AG09319 (cell line): ENCODE data around the gene UCN2.

Experiments
- DNase-seq: peaks from one replicate; pipeline ENCODE4 v3.0.0-alpha.2; 2010; ENCODE audit warnings: low read depth; ENCODE audit errors: extremely low read depth
- TF ChIP-seq, protein P1 (sequence below): IDR thresholded peaks from 2 replicates; pipeline ENCODE4 v1.5.1; 2011; ENCODE audit warnings: low read depth, mild to moderate bottlenecking, inconsistent platforms, low read length, moderate library complexity

Gene UCN2

GRCh38 chr3:48588230-48588629, 24.6 kb upstream of the UCN2 start:
- no peak for DNase-seq

GRCh38 chr3:48587686-48588085, 24.1 kb upstream of the UCN2 start:
- TF ChIP-seq, protein P1, sequence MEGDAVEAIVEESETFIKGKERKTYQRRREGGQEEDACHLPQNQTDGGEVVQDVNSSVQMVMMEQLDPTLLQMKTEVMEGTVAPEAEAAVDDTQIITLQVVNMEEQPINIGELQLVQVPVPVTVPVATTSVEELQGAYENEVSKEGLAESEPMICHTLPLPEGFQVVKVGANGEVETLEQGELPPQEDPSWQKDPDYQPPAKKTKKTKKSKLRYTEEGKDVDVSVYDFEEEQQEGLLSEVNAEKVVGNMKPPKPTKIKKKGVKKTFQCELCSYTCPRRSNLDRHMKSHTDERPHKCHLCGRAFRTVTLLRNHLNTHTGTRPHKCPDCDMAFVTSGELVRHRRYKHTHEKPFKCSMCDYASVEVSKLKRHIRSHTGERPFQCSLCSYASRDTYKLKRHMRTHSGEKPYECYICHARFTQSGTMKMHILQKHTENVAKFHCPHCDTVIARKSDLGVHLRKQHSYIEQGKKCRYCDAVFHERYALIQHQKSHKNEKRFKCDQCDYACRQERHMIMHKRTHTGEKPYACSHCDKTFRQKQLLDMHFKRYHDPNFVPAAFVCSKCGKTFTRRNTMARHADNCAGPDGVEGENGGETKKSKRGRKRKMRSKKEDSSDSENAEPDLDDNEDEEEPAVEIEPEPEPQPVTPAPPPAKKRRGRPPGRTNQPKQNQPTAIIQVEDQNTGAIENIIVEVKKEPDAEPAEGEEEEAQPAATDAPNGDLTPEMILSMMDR = no peak

More at GRCh38 chr3:48588230-48588629, 24.6 kb upstream of the UCN2 start:
- TF ChIP-seq, protein P1 = no peak

DNA sequence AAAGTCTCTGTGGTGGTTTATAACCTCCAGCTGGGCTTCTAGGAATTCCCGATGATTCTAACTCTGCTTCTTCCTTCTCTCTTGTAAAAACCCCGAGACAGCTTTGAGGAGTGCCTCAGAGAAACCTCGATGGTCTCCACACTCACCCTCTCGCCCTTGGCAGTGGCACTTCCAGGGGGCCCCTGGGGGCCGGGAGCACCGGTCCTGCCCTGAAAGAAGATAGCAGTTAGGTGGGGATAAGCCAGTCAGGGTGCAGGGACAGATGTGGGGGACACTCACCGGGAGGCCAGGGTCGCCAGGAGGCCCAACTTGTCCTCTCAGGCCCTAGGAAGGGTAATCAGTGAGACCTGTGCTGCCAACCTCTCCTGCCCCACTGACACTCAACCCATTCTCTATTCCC, 21.8 kb upstream of the UCN2 start:
- TF ChIP-seq, protein P1 = no peak
- DNase-seq = no peak

More at GRCh38 chr3:48587686-48588085, 24.1 kb upstream of the UCN2 start:
- DNase-seq = no peak

- TF ChIP-seq, protein P1 = no peak
- no peak for DNase-seq
Measured at GRCh38 chr3:48584836-48585235, 21.3 kb upstream of the UCN2 start.

DNA sequence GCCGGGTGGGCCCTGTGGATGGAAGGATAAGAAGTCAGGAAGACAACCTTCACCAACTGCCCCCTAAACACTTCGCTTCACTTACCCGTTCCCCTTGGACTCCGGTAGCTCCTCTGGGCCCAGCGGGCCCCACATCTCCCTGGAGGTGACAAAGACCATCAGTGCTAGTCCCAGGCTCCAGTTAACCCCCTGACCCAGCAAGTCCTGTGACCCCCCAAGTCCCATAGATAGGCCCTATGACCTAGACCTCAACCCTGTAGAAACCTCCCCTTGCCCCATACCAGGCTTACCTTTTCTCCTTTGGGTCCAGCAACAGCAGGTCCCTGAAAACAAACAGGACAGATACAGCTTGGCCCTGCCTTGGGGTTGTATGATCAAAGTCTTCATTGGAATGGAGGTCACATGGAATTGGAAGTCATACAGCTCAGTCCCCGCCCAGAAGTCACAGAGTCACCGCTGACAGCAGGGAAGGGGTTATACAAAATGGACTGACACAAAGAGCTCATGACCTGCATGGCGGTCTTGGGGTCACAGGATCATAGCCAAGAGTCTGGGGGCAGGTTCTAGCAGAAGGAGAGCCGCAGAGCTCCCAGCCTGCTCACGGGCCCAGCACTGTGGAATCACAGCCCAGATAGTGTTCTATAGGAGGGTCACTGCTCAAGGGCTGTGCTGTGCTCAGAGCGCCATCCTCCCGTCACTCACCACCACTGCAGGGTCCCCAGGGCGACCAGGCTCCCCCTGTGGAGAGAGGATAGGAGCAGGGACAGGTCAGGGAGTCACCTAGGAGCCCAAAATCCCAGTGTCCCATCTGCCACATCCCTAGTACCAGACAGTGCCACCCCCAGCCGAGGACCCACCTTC, 18.3 kb upstream of the UCN2 start:
- no peak for DNase-seq
- TF ChIP-seq, protein P1 = no peak

DNA sequence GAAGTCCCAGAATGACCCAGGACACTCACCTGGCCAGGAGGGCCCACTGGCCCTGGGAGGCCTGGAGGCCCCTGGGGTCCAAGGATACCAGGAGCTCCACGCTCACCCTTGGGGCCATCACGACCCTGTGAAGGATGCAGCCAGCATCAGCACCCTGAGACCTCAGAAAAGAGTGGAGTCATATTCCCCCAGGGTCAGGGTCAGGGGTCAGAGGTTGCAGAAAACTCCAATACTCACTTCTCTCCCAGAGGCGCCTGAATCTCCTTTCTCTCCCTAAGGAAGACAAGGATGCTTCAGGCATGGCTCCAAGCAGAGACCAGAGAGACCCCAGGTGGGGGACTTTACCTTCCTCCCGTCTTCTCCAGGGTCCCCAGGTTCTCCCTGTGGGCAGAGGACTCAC, 13.1 kb upstream of the UCN2 start:
- no peak for DNase-seq
- TF ChIP-seq, protein P1 = no peak

DNA sequence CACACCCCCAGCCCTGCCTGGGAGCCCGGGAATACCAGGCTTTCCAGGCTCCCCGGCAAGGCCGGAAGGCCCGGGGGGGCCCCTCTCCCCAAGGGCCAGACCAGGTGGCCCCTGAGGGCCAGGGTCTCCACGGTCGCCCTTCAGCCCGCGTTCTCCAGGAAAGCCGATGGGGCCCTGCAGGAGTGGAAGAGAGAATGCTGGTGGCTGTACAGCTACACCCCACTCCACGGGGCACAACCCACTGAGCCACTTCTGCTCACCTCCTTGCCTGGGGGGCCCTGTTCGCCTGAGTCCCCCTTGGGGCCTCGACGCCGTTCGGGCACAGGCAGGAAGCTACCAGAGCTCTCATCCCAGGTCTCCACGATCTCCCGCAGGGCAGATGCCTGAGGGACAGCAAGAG, 11.8 kb upstream of the UCN2 start:
- no peak for DNase-seq
- TF ChIP-seq, protein P1 = no peak
